Panc1 (cell line): ENCODE measurements around the gene DCAF17. TPM values are rescaled to one million over a fixed set of nuclear protein-coding genes. Genes with fewer than 3 reads are reported as not detected.
"Not testable (repeated sequence)": the region's sequence is repeated elsewhere in the genome, so short reads cannot be mapped to it uniquely, and the experiment has no call there.

Experiments
- ATAC-seq: fragments of 200-7000 bp; cut with Tn5 transposase; 2 replicates; pipeline ENCODE4 v1.9.1; 2020; ENCODE audit warnings: mild to moderate bottlenecking, moderate library complexity
- BruUV-seq: library from RNA; stranded (reverse); fragments of 400-500 nt; replicated peaks from 2 replicates; lab custom pipeline; 2021; lab: Mats Ljungman, UMichigan
- CTCF ChIA-PET: fragments of 300-600 bp; sonication (Branson Sonifier 250); formaldehyde crosslinking; loops from one replicate; lab custom pipeline; 2022; ENCODE audit warnings: antibody characterized with exemption; lab: Charles Lee
- POLR2A ChIA-PET: fragments of 300-600 bp; sonication (Branson Sonifier 250); formaldehyde crosslinking; loops from one replicate; lab custom pipeline; 2022; ENCODE audit warnings: antibody characterized with exemption; lab: Charles Lee
- DNase-seq: peaks from one replicate; pipeline ENCODE4 v3.0.0-alpha.2; 2010; ENCODE audit warnings: low read depth, low spot score
- H3K27ac ChIP-seq: 2 replicates; pipeline ENCODE4 v1.5.1; 2011; ENCODE audit warnings: mild to moderate bottlenecking, low read length, inconsistent platforms
- H3K27me3 ChIP-seq: fragments of 200-500 bp; sonication (Bioruptor generic); 2 replicates; pipeline ENCODE4 v1.6.0; 2014; ENCODE audit warnings: low read length, inconsistent platforms; ENCODE audit not compliant: control insufficient read depth, insufficient read depth
- H3K36me3 ChIP-seq: fragments of 200-500 bp; sonication (Bioruptor generic); 2 replicates; pipeline ENCODE4 v1.5.1; 2014; ENCODE audit warnings: inconsistent platforms, mild to moderate bottlenecking, low read length, moderate library complexity; ENCODE audit not compliant: control insufficient read depth, insufficient read depth
- H3K4me1 ChIP-seq: 2 replicates; pipeline ENCODE4 v1.5.1; 2011; ENCODE audit warnings: inconsistent platforms, mild to moderate bottlenecking, low read length, moderate library complexity; ENCODE audit not compliant: control insufficient read depth, insufficient read depth
- H3K4me3 ChIP-seq, 2 experiments: 2 replicates each; pipeline ENCODE4 v1.5.1; 2011 to 2012; ENCODE audit warnings: low read depth in 2 of 2, low read length in 2 of 2, mild to moderate bottlenecking in 2 of 2, inconsistent platforms in 1 of 2, moderate library complexity in 1 of 2
- H3K9me3 ChIP-seq: fragments of 200-500 bp; sonication (Bioruptor generic); 2 replicates; pipeline ENCODE4 v1.5.1; 2014; ENCODE audit warnings: low read depth, mild to moderate bottlenecking, inconsistent platforms, low read length, moderate library complexity; ENCODE audit not compliant: control insufficient read depth, insufficient read depth
- CTCF ChIP-seq: fragments of 450-650 bp; IDR thresholded peaks from 2 replicates; pipeline ENCODE4 v1.5.1; 2017; ENCODE audit warnings: mild to moderate bottlenecking
- POLR2AphosphoS5 ChIP-seq: IDR thresholded peaks from 2 replicates; pipeline ENCODE4 v1.6.1; 2012; ENCODE audit warnings: mild to moderate bottlenecking, low read depth, low read length, moderate library complexity
- REST ChIP-seq, 2 experiments: IDR thresholded peaks; 2 replicates each; pipeline ENCODE4 v1.6.1; 2011 to 2012; ENCODE audit warnings: low read depth in 2 of 2, control low read depth in 1 of 2, low read length in 1 of 2, mild to moderate bottlenecking in 1 of 2, moderate library complexity in 1 of 2; ENCODE audit not compliant: insufficient read depth in 1 of 2
- SIN3A ChIP-seq: IDR thresholded peaks from 2 replicates; pipeline ENCODE4 v1.6.1; 2012; ENCODE audit warnings: low read depth, mild to moderate bottlenecking, low read length, moderate library complexity, borderline replicate concordance; ENCODE audit not compliant: insufficient read depth
- TCF7L2 ChIP-seq: IDR thresholded peaks from 2 replicates; pipeline ENCODE4 v1.6.1; 2011; ENCODE audit warnings: mild to moderate bottlenecking, low read depth, low read length, inconsistent platforms
- in situ Hi-C: cut with HindIII; loops from 2 replicates; pipeline ENCODE4 v1.10.0; 2016; ENCODE audit warnings: low sequenced_read_pairs, low pct_unique_long_range_greater_than_20kb
- intact Hi-C: fragments of 100-400 bp; cut with micrococcal nuclease; formaldehyde crosslinking; loops from one replicate; pipeline ENCODE4 v1.10.0; 2022; ENCODE audit not compliant: unreplicated experiment
- total RNA-seq: library from RNA; stranded (reverse); gene quantifications from one replicate; pipeline ENCODE4 v1.2.1, GENCODE V29; 2021; ENCODE audit not compliant: unreplicated experiment

Gene DCAF17
- total RNA-seq, 1 experiment from 2014 or later = 19.0 TPM

- no peak for ATAC-seq
- ChIA-PET POLR2A (no interaction called here), CTCF (no interaction called here)
- TF ChIP-seq REST (IDR thresholded peaks at IDR 0.05; ENCODE audit: insufficient read depth in 1 of 2, low read depth in 2 of 2, low read length in 1 of 2) (no peak), POLR2AphosphoS5 (no peak), TCF7L2 (no peak), SIN3A (no peak), CTCF (no peak)
- Histone ChIP-seq H3K36me3 (no peaks in the 10 kb centered on the region), H3K4me1 (peaks cover 12% of the 10 kb centered on the region), H3K27ac (no peak overlapping the region), H3K27me3 (no peaks in the 10 kb centered on the region), H3K4me3 (no peak overlapping the region), H3K9me3 (no peaks in the 10 kb centered on the region)
- in situ Hi-C loops (no loop called here), intact Hi-C loops (no loop called here)
- BruUV-seq = no TSS peak
- no peak for DNase-seq
Measured at GRCh38 chr2:171411791-171412483, 22.1 kb upstream of the DCAF17 start.

GRCh38 chr2:171412571-171413175, 21.4 kb upstream of the DCAF17 start:
- BruUV-seq = no TSS peak
- ATAC-seq (no peak), DNase-seq (no peak)
- no peaks in the 10 kb centered on the region for H3K36me3 ChIP-seq
- H3K4me3 ChIP-seq = no peak overlapping the region
- H3K4me1 ChIP-seq = peaks cover 14% of the 10 kb centered on the region
- POLR2A ChIA-PET = interaction anchor here (0.7 kb wide), 2 partner anchors 65 to 441 kb away, joined by 3 to 4 read pairs; no protein-coding TSS in a partner anchor
- no peaks in the 10 kb centered on the region for H3K9me3 ChIP-seq
- intact Hi-C loops = no loop called here
- no peak overlapping the region for H3K27ac ChIP-seq
- TF ChIP-seq POLR2AphosphoS5 = no peak
- in situ Hi-C loops = no loop called here
- CTCF ChIA-PET = no interaction called here
- no peaks in the 10 kb centered on the region for H3K27me3 ChIP-seq

- H3K27ac ChIP-seq, H3K27me3 ChIP-seq, POLR2A ChIA-PET, DNase-seq, ATAC-seq, H3K9me3 ChIP-seq, CTCF ChIA-PET, H3K36me3 ChIP-seq, in situ Hi-C loops, H3K4me3 ChIP-seq, BruUV-seq: not testable (repeated sequence)
- H3K4me1 ChIP-seq = peaks cover 14% of the 10 kb centered on the region
- intact Hi-C loops = loop anchor here (5.0 kb wide), 1 partner anchor 257 kb away; no protein-coding TSS in a partner anchor
Measured at GRCh38 chr2:171414645-171415044, 19.4 kb upstream of the DCAF17 start.
